ENCODE data around the gene XYLB.
A peak's percentile ranks its signal among the peaks of the same experiment; 100 is the strongest.

XYLB gene

GRCh38 chr3:38453075-38453912 lies 106.7 kb downstream of the XYLB start, which contains the start of gene ACVR2B:
Gene ACVR2B, plus strand, starts transcription at chr3:38453890. Its CDS starts 433 bp downstream, at chr3:38454323.
- H2BK12ac ChIP-seq (ENCODE audit: low read length in 2 of 2), result peak within 1 kb of the TSS in 1 of 2 experiments; percentile 75
- H3K9me3 ChIP-seq (ENCODE audit: control insufficient read depth, low read length), result peaks cover 3% of the 10 kb centered on the region
- peaks cover 32% of the 10 kb centered on the region for H3K79me1 ChIP-seq (replicated peaks; ENCODE audit: low read length, poor library complexity, severe bottlenecking)
- no peak within 1 kb of the TSS for H2BK5ac ChIP-seq (ENCODE audit: low read depth, low read length, poor library complexity, severe bottlenecking)
- peak within 1 kb of the TSS; percentile 57 for H2BK120ac ChIP-seq (ENCODE audit: low read depth, low read length)
- H2AFZ ChIP-seq (ENCODE audit: low read depth, low read length), result peak within 1 kb of the TSS; percentile 83
- H3K23ac ChIP-seq (ENCODE audit: low read length in 2 of 2), result peak within 1 kb of the TSS in 1 of 2 experiments; percentile 87
- peak within 1 kb of the TSS; percentile 84 to 85 for H3K4me3 ChIP-seq (ENCODE audit: insufficient read depth in 1 of 2, low read depth in 1 of 2, low read length in 2 of 2)
- no peak within 1 kb of the TSS for H2AK5ac ChIP-seq (ENCODE audit: low read length, severe bottlenecking)
- H3K27ac ChIP-seq (ENCODE audit: low read length, poor library complexity, severe bottlenecking), result no peak within 1 kb of the TSS
- peak within 1 kb of the TSS; percentile 95 to 96 for H3K4ac ChIP-seq (ENCODE audit: low read depth in 1 of 2, low read length in 2 of 2)
- peak within 1 kb of the TSS in 1 of 2 experiments; percentile 96 for H3K14ac ChIP-seq (ENCODE audit: low read length in 2 of 2)
- H4K91ac ChIP-seq (ENCODE audit: low read length), result peak within 1 kb of the TSS; percentile 98
- peaks cover 0 to 5% of the 10 kb centered on the region in 2 experiments for H3K27me3 ChIP-seq (ENCODE audit: control insufficient read depth in 1 of 2, insufficient read depth in 1 of 2, low read length in 2 of 2)
- peak within 1 kb of the TSS; percentile 70 to 98 for H3K18ac ChIP-seq (ENCODE audit: low read depth in 1 of 2, low read length in 2 of 2)
- H2BK15ac ChIP-seq (ENCODE audit: low read depth, poor library complexity, severe bottlenecking), result peak within 1 kb of the TSS; percentile 36
- no peaks in the 10 kb centered on the region for H3K36me3 ChIP-seq (ENCODE audit: control insufficient read depth in 1 of 2, insufficient read depth in 2 of 2, low read depth in 1 of 2, low read length in 2 of 2)
- H4K8ac ChIP-seq (ENCODE audit: low read length), result peak within 1 kb of the TSS; percentile 96
- peaks cover 19% of the 10 kb centered on the region for H3K4me1 ChIP-seq (ENCODE audit: control insufficient read depth, insufficient read depth, low read depth, low read length)
- 7% methylated on average over 25 of the region's 48 CpGs for WGBS
- H3K4me2 ChIP-seq (ENCODE audit: low read length, poor library complexity, severe bottlenecking), result peak within 1 kb of the TSS; percentile 100
- peak within 1 kb of the TSS; percentile 72 for H3K9ac ChIP-seq (ENCODE audit: low read length)
- DNase-seq, result peak; percentile 75

- H3K79me1 ChIP-seq (replicated peaks; ENCODE audit: low read length, poor library complexity, severe bottlenecking), result peaks cover 38% of the 10 kb centered on the region
- H3K4me1 ChIP-seq (ENCODE audit: control insufficient read depth, insufficient read depth, low read depth, low read length), result peaks cover 19% of the 10 kb centered on the region
- no peak overlapping the region for H2BK5ac ChIP-seq (ENCODE audit: low read depth, low read length, poor library complexity, severe bottlenecking)
- no peaks in the 10 kb centered on the region for H3K36me3 ChIP-seq (ENCODE audit: control insufficient read depth in 1 of 2, insufficient read depth in 2 of 2, low read depth in 1 of 2, low read length in 2 of 2)
- peak overlapping the region; percentile 57 for H2BK120ac ChIP-seq (ENCODE audit: low read depth, low read length)
- peak overlapping the region; percentile 84 to 85 for H3K4me3 ChIP-seq (ENCODE audit: insufficient read depth in 1 of 2, low read depth in 1 of 2, low read length in 2 of 2)
- peak overlapping the region in 1 of 2 experiments; percentile 96 for H3K14ac ChIP-seq (ENCODE audit: low read length in 2 of 2)
- DNase-seq, result no peak
- H3K4ac ChIP-seq (ENCODE audit: low read depth in 1 of 2, low read length in 2 of 2), result peak overlapping the region; percentile 95 to 96
- peak overlapping the region; percentile 83 for H2AFZ ChIP-seq (ENCODE audit: low read depth, low read length)
- H3K4me2 ChIP-seq (ENCODE audit: low read length, poor library complexity, severe bottlenecking), result peak overlapping the region; percentile 100
- H3K9ac ChIP-seq (ENCODE audit: low read length), result peak overlapping the region; percentile 72
- peak overlapping the region in 1 of 2 experiments; percentile 87 for H3K23ac ChIP-seq (ENCODE audit: low read length in 2 of 2)
- H4K8ac ChIP-seq (ENCODE audit: low read length), result peak overlapping the region; percentile 96
- under 1% methylated on average over 30 of the region's 36 CpGs for WGBS
- peaks cover 0 to 5% of the 10 kb centered on the region in 2 experiments for H3K27me3 ChIP-seq (ENCODE audit: control insufficient read depth in 1 of 2, insufficient read depth in 1 of 2, low read length in 2 of 2)
- no peak overlapping the region for H2AK5ac ChIP-seq (ENCODE audit: low read length, severe bottlenecking)
- no peak overlapping the region for H3K27ac ChIP-seq (ENCODE audit: low read length, poor library complexity, severe bottlenecking)
- peak overlapping the region; percentile 98 for H4K91ac ChIP-seq (ENCODE audit: low read length)
- peak overlapping the region; percentile 70 to 98 for H3K18ac ChIP-seq (ENCODE audit: low read depth in 1 of 2, low read length in 2 of 2)
- H2BK12ac ChIP-seq (ENCODE audit: low read length in 2 of 2), result peak overlapping the region in 1 of 2 experiments; percentile 75
- H2BK15ac ChIP-seq (ENCODE audit: low read depth, poor library complexity, severe bottlenecking), result peak overlapping the region; percentile 19
- H3K9me3 ChIP-seq (ENCODE audit: control insufficient read depth, low read length), result peaks cover 3% of the 10 kb centered on the region
Measured at GRCh38 chr3:38453913-38454177, 107.3 kb downstream of the XYLB start.

DNA sequence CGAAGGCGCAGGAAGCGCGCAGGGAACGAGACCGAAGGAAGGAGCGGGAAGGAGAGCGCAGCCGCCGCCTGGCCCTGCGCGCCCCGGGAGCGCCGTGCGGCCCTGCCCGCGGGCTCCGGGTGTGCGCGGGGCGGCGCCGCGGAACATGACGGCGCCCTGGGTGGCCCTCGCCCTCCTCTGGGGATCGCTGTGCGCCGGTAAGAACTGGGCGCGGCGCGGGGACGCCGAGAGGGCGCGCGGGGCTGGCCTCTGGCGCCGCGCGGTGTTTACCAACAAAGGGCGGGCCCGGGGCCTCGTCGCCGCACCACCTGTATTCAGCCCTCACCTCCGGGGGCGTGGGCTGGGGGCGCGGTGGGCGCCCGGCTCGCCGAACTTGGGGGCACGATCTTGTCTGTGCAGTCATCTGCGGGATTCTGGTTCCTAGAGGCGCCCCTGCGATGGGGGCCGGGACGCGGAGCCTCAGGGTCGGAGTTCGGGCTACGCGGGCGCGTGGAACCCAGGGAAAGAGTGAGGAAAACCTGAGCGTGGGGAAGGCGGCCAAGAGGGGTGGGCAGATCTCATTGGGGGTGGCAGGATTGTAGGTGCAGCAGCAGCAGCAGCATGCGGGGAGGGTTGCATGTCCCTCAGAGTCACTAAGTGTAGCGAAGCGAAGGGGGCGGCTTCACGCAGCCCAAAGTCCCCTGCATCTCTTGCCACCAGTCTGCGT lies 107.7 kb downstream of the XYLB start:
- Histone ChIP-seq H2AK5ac (ENCODE audit: low read length, severe bottlenecking) (no peak overlapping the region), H3K23ac (ENCODE audit: low read length in 2 of 2) (peak overlapping the region in 1 of 2 experiments; percentile 87), H3K79me1 (replicated peaks; ENCODE audit: low read length, poor library complexity, severe bottlenecking) (peaks cover 42% of the 10 kb centered on the region), H3K4me3 (ENCODE audit: insufficient read depth in 1 of 2, low read depth in 1 of 2, low read length in 2 of 2) (peak overlapping the region; percentile 84 to 85), H3K27ac (ENCODE audit: low read length, poor library complexity, severe bottlenecking) (no peak overlapping the region), H3K4me1 (ENCODE audit: control insufficient read depth, insufficient read depth, low read depth, low read length) (peaks cover 21% of the 10 kb centered on the region), H4K91ac (ENCODE audit: low read length) (peak overlapping the region; percentile 98), H4K8ac (ENCODE audit: low read length) (peak overlapping the region; percentile 96), H2BK12ac (ENCODE audit: low read length in 2 of 2) (peak overlapping the region in 1 of 2 experiments; percentile 75), H3K4ac (ENCODE audit: low read depth in 1 of 2, low read length in 2 of 2) (peak overlapping the region; percentile 95 to 96), H3K18ac (ENCODE audit: low read depth in 1 of 2, low read length in 2 of 2) (peak overlapping the region; percentile 70 to 98), H3K36me3 (ENCODE audit: control insufficient read depth in 1 of 2, insufficient read depth in 2 of 2, low read depth in 1 of 2, low read length in 2 of 2) (no peaks in the 10 kb centered on the region), H2AFZ (ENCODE audit: low read depth, low read length) (peak overlapping the region; percentile 83), H3K27me3 (ENCODE audit: control insufficient read depth in 1 of 2, insufficient read depth in 1 of 2, low read length in 2 of 2) (peaks cover 0 to 5% of the 10 kb centered on the region in 2 experiments), H2BK5ac (ENCODE audit: low read depth, low read length, poor library complexity, severe bottlenecking) (no peak overlapping the region), H3K14ac (ENCODE audit: low read length in 2 of 2) (peak overlapping the region in 1 of 2 experiments; percentile 96), H2BK15ac (ENCODE audit: low read depth, poor library complexity, severe bottlenecking) (peak overlapping the region; percentile 36), H3K4me2 (ENCODE audit: low read length, poor library complexity, severe bottlenecking) (peak overlapping the region; percentile 100), H3K9me3 (ENCODE audit: control insufficient read depth, low read length) (peaks cover 3% of the 10 kb centered on the region), H3K9ac (ENCODE audit: low read length) (peak overlapping the region; percentile 72), H2BK120ac (ENCODE audit: low read depth, low read length) (peak overlapping the region; percentile 57)
- WGBS, result 1% methylated on average over 76 of the region's 78 CpGs
- peak; percentile 26 for DNase-seq
